Measurements from ENCODE around the gene RALGPS2. TPM values are rescaled to one million over a fixed set of nuclear protein-coding genes. Genes with fewer than 3 reads are reported as not detected.

RALGPS2 gene
- total RNA-seq, 1 experiment from 2014 or later: 19.3 TPM

- ATAC-seq (peak; percentile 68), DNase-seq (peak; percentile 33)
- H3K4me3 ChIP-seq (ENCODE audit: low read length): peak overlapping the region; percentile 93
- H3K9ac ChIP-seq (ENCODE audit: low read length): peak overlapping the region; percentile 85
- peak overlapping the region; percentile 90 for H3K4me2 ChIP-seq (ENCODE audit: low read length)
- H3K9me2 ChIP-seq (replicated peaks; ENCODE audit: low read length): no peaks in the 10 kb centered on the region
- H3K79me2 ChIP-seq (ENCODE audit: low read length): peaks cover 58% of the 10 kb centered on the region
- POLR2A ChIA-PET (ENCODE audit: unreplicated experiment): interaction anchor here (1.2 kb wide), 1 partner anchor 113 kb away, joined by 14 read pairs; no protein-coding TSS in a partner anchor
- CTCF ChIA-PET: interaction anchor here (0.8 kb wide), 1 partner anchor 28 kb away, joined by 4 read pairs; no protein-coding TSS in a partner anchor
- peak overlapping the region; percentile 84 for H2AFZ ChIP-seq (ENCODE audit: low read length)
- intact Hi-C loops (cut with micrococcal nuclease): loop anchor here (1.0 to 5.0 kb wide), 3 partner anchors 38 to 182 kb away; no protein-coding TSS in a partner anchor
- no peaks in the 10 kb centered on the region for H3F3A ChIP-seq (ENCODE audit: low read length, unreplicated experiment)
- H3K9me3 ChIP-seq (ENCODE audit: low read length): no peaks in the 10 kb centered on the region
- H3K4me1 ChIP-seq (ENCODE audit: insufficient read depth, low read length): peaks cover 24% of the 10 kb centered on the region
- TF ChIP-seq EZH2phosphoT487 (IDR thresholded peaks at IDR 0.05; ENCODE audit: borderline replicate concordance, low read length): no peak
- TF ChIP-seq, protein P1, sequence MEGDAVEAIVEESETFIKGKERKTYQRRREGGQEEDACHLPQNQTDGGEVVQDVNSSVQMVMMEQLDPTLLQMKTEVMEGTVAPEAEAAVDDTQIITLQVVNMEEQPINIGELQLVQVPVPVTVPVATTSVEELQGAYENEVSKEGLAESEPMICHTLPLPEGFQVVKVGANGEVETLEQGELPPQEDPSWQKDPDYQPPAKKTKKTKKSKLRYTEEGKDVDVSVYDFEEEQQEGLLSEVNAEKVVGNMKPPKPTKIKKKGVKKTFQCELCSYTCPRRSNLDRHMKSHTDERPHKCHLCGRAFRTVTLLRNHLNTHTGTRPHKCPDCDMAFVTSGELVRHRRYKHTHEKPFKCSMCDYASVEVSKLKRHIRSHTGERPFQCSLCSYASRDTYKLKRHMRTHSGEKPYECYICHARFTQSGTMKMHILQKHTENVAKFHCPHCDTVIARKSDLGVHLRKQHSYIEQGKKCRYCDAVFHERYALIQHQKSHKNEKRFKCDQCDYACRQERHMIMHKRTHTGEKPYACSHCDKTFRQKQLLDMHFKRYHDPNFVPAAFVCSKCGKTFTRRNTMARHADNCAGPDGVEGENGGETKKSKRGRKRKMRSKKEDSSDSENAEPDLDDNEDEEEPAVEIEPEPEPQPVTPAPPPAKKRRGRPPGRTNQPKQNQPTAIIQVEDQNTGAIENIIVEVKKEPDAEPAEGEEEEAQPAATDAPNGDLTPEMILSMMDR (conservative IDR thresholded peaks at IDR 0.05; ENCODE audit: low read depth, low read length): no peak; the same call in 1 of the 2 replicates
- no peak for TF ChIP-seq EZH2 (IDR thresholded peaks at IDR 0.05; ENCODE audit: low read length, unreplicated experiment)
- H3K27me3 ChIP-seq (ENCODE audit: low read length): no peaks in the 10 kb centered on the region
- peak overlapping the region; percentile 76 for H3K27ac ChIP-seq (ENCODE audit: low read length)
- 0 out of 2 replicates have a peak, but pooled peaks cover 3% of the 10 kb centered on the region for H4K20me1 ChIP-seq (ENCODE audit: low read length)
- H3K36me3 ChIP-seq (ENCODE audit: low read depth, low read length): no peaks in the 10 kb centered on the region
- no TSS peak for BruUV-seq (replicated peaks)
Observed at GRCh38 chr1:178725466-178726086, 532 bp downstream of the RALGPS2 start.

DNA sequence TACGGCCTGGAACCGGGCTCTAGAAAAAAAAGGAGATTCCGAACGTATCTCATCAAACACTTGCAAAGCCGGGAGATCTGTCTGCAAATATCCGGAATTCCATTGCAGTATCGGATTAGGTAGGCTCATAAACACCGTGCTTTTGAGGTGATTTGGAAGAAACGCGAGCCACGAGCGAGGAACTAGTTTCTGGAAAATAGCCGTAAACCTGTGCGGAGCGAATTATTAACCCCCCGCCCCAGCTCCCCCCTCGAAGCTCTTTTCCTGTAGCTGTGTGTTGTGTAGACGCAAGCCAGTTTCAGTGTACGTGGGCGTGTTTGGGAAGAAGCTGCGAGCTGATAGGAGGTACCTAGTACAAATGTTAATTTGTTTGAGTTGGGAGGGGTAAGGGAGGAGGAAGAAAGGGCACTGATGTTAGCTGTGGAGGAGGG is 1.1 kb downstream of the RALGPS2 start:
- peaks cover 63% of the 10 kb centered on the region for H3K79me2 ChIP-seq (ENCODE audit: low read length)
- no peaks in the 10 kb centered on the region for H3F3A ChIP-seq (ENCODE audit: low read length, unreplicated experiment)
- no peaks in the 10 kb centered on the region for H3K9me2 ChIP-seq (replicated peaks; ENCODE audit: low read length)
- DNase-seq (peak; percentile 88), ATAC-seq (peak; percentile 80)
- TF ChIP-seq EZH2 (IDR thresholded peaks at IDR 0.05; ENCODE audit: low read length, unreplicated experiment): no peak
- TF ChIP-seq, protein P1 (conservative IDR thresholded peaks at IDR 0.05; ENCODE audit: low read depth, low read length): no peak
- TF ChIP-seq EZH2phosphoT487 (IDR thresholded peaks at IDR 0.05; ENCODE audit: borderline replicate concordance, low read length): no peak
- H3K27ac ChIP-seq (ENCODE audit: low read length): peak overlapping the region; percentile 76
- POLR2A ChIA-PET (ENCODE audit: unreplicated experiment): interaction anchor here (0.5 to 1.6 kb wide), 9 partner anchors 22 to 1135 kb away, joined by 3 to 18 read pairs (median 7); no protein-coding TSS in a partner anchor
- H2AFZ ChIP-seq (ENCODE audit: low read length): peak overlapping the region; percentile 84
- peak overlapping the region; percentile 85 for H3K9ac ChIP-seq (ENCODE audit: low read length)
- H3K4me3 ChIP-seq (ENCODE audit: low read length): peak overlapping the region; percentile 93
- H3K9me3 ChIP-seq (ENCODE audit: low read length): no peaks in the 10 kb centered on the region
- peaks cover 24% of the 10 kb centered on the region for H3K4me1 ChIP-seq (ENCODE audit: insufficient read depth, low read length)
- 0 out of 2 replicates have a peak, but pooled peaks cover 3% of the 10 kb centered on the region for H4K20me1 ChIP-seq (ENCODE audit: low read length)
- CTCF ChIA-PET: interaction anchor here (0.5 to 1.1 kb wide), 4 partner anchors 75 to 1355 kb away, joined by 3 to 19 read pairs (median 7); no protein-coding TSS in a partner anchor
- BruUV-seq (replicated peaks): no TSS peak
- H3K4me2 ChIP-seq (ENCODE audit: low read length): peak overlapping the region; percentile 90
- intact Hi-C loops (cut with micrococcal nuclease): loop anchor here (1.0 to 5.0 kb wide), 3 partner anchors 39 to 183 kb away; no protein-coding TSS in a partner anchor
- no peaks in the 10 kb centered on the region for H3K36me3 ChIP-seq (ENCODE audit: low read depth, low read length)
- H3K27me3 ChIP-seq (ENCODE audit: low read length): no peaks in the 10 kb centered on the region

Measured in PC-3 (cell line).